Fibroblast of lung (primary cell): ENCODE measurements around the gene DLL4.

Experiments
- EZH2 ChIP-seq: IDR thresholded peaks from 2 replicates; pipeline ENCODE4 v1.5.1; 2012; ENCODE audit warnings: low read length, control low read depth, mild to moderate bottlenecking; ENCODE audit errors: missing control alignments
- TF ChIP-seq, protein P1 (sequence below), 2 donors: IDR thresholded peaks in 1 of 2; conservative IDR thresholded peaks in 1 of 2; 1 replicate in 1 of 2; 2 replicates in 1 of 2; pipeline ENCODE4 v1.5.1; 2011 to 2012; ENCODE audit warnings: low read length in 2 of 2, control low read depth in 1 of 2, inconsistent platforms in 1 of 2, low read depth in 1 of 2, mild to moderate bottlenecking in 1 of 2

DNA sequence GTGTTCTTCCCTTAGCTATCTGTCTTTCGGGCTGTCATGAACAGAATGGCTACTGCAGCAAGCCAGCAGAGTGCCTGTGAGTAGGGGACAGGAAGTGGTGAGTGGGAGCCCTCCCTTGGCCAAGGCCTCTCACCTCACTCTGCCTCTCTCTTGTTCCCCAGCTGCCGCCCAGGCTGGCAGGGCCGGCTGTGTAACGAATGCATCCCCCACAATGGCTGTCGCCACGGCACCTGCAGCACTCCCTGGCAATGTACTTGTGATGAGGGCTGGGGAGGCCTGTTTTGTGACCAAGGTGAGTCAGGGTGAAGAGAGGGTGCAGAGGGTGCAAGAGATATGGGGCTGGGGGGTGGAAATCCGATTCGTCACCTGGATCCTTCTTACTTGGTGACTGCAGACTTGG, 3.0 kb downstream of the DLL4 start:
- TF ChIP-seq, protein P1, sequence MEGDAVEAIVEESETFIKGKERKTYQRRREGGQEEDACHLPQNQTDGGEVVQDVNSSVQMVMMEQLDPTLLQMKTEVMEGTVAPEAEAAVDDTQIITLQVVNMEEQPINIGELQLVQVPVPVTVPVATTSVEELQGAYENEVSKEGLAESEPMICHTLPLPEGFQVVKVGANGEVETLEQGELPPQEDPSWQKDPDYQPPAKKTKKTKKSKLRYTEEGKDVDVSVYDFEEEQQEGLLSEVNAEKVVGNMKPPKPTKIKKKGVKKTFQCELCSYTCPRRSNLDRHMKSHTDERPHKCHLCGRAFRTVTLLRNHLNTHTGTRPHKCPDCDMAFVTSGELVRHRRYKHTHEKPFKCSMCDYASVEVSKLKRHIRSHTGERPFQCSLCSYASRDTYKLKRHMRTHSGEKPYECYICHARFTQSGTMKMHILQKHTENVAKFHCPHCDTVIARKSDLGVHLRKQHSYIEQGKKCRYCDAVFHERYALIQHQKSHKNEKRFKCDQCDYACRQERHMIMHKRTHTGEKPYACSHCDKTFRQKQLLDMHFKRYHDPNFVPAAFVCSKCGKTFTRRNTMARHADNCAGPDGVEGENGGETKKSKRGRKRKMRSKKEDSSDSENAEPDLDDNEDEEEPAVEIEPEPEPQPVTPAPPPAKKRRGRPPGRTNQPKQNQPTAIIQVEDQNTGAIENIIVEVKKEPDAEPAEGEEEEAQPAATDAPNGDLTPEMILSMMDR (conservative IDR thresholded peaks at IDR 0.05 in 1 of 2, IDR thresholded peaks at IDR 0.05 in 1 of 2; ENCODE audit: low read depth in 1 of 2, low read length in 2 of 2) = no peak
- no peak for TF ChIP-seq EZH2
